HAP-1 (cell line): ENCODE data around the gene SLC25A21.
"Not testable (repeated sequence)": the region's sequence is repeated elsewhere in the genome, so short reads cannot be mapped to it uniquely, and the experiment has no call there.

ENCODE experiments used
- DNase-seq, 2 experiments: peaks; one replicate each; pipeline ENCODE4 v3.0.0-alpha.2; 2016 to 2020; ENCODE audit warnings: low spot score in 2 of 2
- H3K27me3 ChIP-seq: fragments of 250-450 bp; sonication (Bioruptor Pico); 2 replicates; pipeline ENCODE4 v1.5.1; 2020; ENCODE audit warnings: low read depth, mild to moderate bottlenecking, moderate library complexity
- H3K36me3 ChIP-seq: fragments of 250-450 bp; sonication (Bioruptor Pico); replicated peaks from 2 replicates; pipeline ENCODE4 v1.5.1; 2020; ENCODE audit warnings: mild to moderate bottlenecking
- H3K4me1 ChIP-seq: fragments of 250-450 bp; sonication (Bioruptor Pico); 2 replicates; pipeline ENCODE4 v1.5.1; 2020; ENCODE audit warnings: mild to moderate bottlenecking
- H3K4me3 ChIP-seq: fragments of 250-450 bp; sonication (Bioruptor Pico); 2 replicates; pipeline ENCODE4 v1.5.1; 2020; ENCODE audit warnings: mild to moderate bottlenecking, moderate library complexity
- H3K9me3 ChIP-seq: fragments of 250-450 bp; sonication (Bioruptor Pico); 2 replicates; pipeline ENCODE4 v1.5.1; 2020; ENCODE audit warnings: mild to moderate bottlenecking, moderate library complexity
- in situ Hi-C: fragments of 300-500 bp; cut with MboI; formaldehyde crosslinking; loops from 3 replicates; pipeline ENCODE4 v1.14.3; 2020; ENCODE audit warnings: low sequenced_read_pairs, inconsistent platforms, mixed read lengths

SLC25A21 gene

GRCh38 chr14:36702474-36702873 lies 469.9 kb downstream of the SLC25A21 start:
- no peaks in the 10 kb centered on the region for H3K36me3 ChIP-seq
- H3K9me3 ChIP-seq = no peaks in the 10 kb centered on the region
- H3K4me1 ChIP-seq = no peaks in the 10 kb centered on the region
- H3K27me3 ChIP-seq = peaks cover 6% of the 10 kb centered on the region
- DNase-seq = no peak
- in situ Hi-C loops = no loop called here
- no peak overlapping the region for H3K4me3 ChIP-seq

- in situ Hi-C loops = no loop called here
- DNase-seq = no peak
These were observed 471.3 kb downstream of the SLC25A21 start for GRCh38 chr14:36701132-36701531.

GRCh38 chr14:36700651-36701050 lies 471.8 kb downstream of the SLC25A21 start:
- H3K36me3 ChIP-seq = no peaks in the 10 kb centered on the region
- in situ Hi-C loops = no loop called here
- no peak for DNase-seq

More at GRCh38 chr14:36701132-36701531, 471.3 kb downstream of the SLC25A21 start:
- H3K4me3 ChIP-seq = no peak overlapping the region
- no peaks in the 10 kb centered on the region for H3K36me3 ChIP-seq
- H3K9me3 ChIP-seq = no peaks in the 10 kb centered on the region
- H3K27me3 ChIP-seq = peaks cover 12% of the 10 kb centered on the region
- no peaks in the 10 kb centered on the region for H3K4me1 ChIP-seq

GRCh38 chr14:36699420-36699819 lies 473.0 kb downstream of the SLC25A21 start:
- DNase-seq, H3K4me3 ChIP-seq, H3K27me3 ChIP-seq, H3K9me3 ChIP-seq, H3K4me1 ChIP-seq, H3K36me3 ChIP-seq, in situ Hi-C loops: not testable (repeated sequence)

More at GRCh38 chr14:36700651-36701050, 471.8 kb downstream of the SLC25A21 start:
- Histone ChIP-seq H3K9me3 (no peaks in the 10 kb centered on the region), H3K4me3 (no peak overlapping the region), H3K4me1 (no peaks in the 10 kb centered on the region), H3K27me3 (peaks cover 12% of the 10 kb centered on the region)

- in situ Hi-C loops = no loop called here
- H3K4me3 ChIP-seq = no peak overlapping the region
- H3K36me3 ChIP-seq = no peaks in the 10 kb centered on the region
- no peaks in the 10 kb centered on the region for H3K4me1 ChIP-seq
- no peaks in the 10 kb centered on the region for H3K9me3 ChIP-seq
- no peaks in the 10 kb centered on the region for H3K27me3 ChIP-seq
- DNase-seq = no peak
These were observed 481.9 kb downstream of the SLC25A21 start for GRCh38 chr14:36690311-36691040.

- in situ Hi-C loops = no loop called here
- Histone ChIP-seq H3K4me3 (no peak overlapping the region), H3K4me1 (peaks cover 4% of the 10 kb centered on the region; the same call in 1 of the 2 replicates)
These were observed 487.5 kb downstream of the SLC25A21 start for GRCh38 chr14:36684946-36685345.

GRCh38 chr14:36683083-36683724 lies 489.2 kb downstream of the SLC25A21 start:
- H3K9me3 ChIP-seq = no peaks in the 10 kb centered on the region
- H3K27me3 ChIP-seq = no peaks in the 10 kb centered on the region
- no peaks in the 10 kb centered on the region for H3K36me3 ChIP-seq
- H3K4me3 ChIP-seq = no peak overlapping the region
- no peak for DNase-seq
- H3K4me1 ChIP-seq = peaks cover 4% of the 10 kb centered on the region; the same call in 1 of the 2 replicates
- in situ Hi-C loops = no loop called here

More at GRCh38 chr14:36684946-36685345, 487.5 kb downstream of the SLC25A21 start:
- no peak for DNase-seq
- H3K9me3 ChIP-seq = no peaks in the 10 kb centered on the region
- no peaks in the 10 kb centered on the region for H3K27me3 ChIP-seq
- no peaks in the 10 kb centered on the region for H3K36me3 ChIP-seq

GRCh38 chr14:36682338-36682737 lies 490.1 kb downstream of the SLC25A21 start:
- H3K4me1 ChIP-seq = peaks cover 7% of the 10 kb centered on the region
- no peak overlapping the region for H3K4me3 ChIP-seq
- in situ Hi-C loops = no loop called here
- H3K27me3 ChIP-seq = no peaks in the 10 kb centered on the region
- no peaks in the 10 kb centered on the region for H3K36me3 ChIP-seq
- no peaks in the 10 kb centered on the region for H3K9me3 ChIP-seq
- no peak for DNase-seq

GRCh38 chr14:36676236-36676635 lies 496.2 kb downstream of the SLC25A21 start:
- peak; percentile 75 to 83 for DNase-seq
- H3K27me3 ChIP-seq = no peaks in the 10 kb centered on the region
- H3K9me3 ChIP-seq = no peaks in the 10 kb centered on the region
- no peaks in the 10 kb centered on the region for H3K36me3 ChIP-seq
- peaks cover 21% of the 10 kb centered on the region for H3K4me1 ChIP-seq
- in situ Hi-C loops = no loop called here
- no peak overlapping the region for H3K4me3 ChIP-seq

- H3K9me3 ChIP-seq = no peaks in the 10 kb centered on the region
- H3K4me1 ChIP-seq = peaks cover 17% of the 10 kb centered on the region
- in situ Hi-C loops = no loop called here
- H3K4me3 ChIP-seq = no peak overlapping the region
- no peaks in the 10 kb centered on the region for H3K36me3 ChIP-seq
- no peaks in the 10 kb centered on the region for H3K27me3 ChIP-seq
- DNase-seq = peak in 1 of 2 experiments; percentile 32
These were observed 496.8 kb downstream of the SLC25A21 start for GRCh38 chr14:36675581-36675980.

- Histone ChIP-seq H3K4me3 (no peak overlapping the region), H3K36me3 (no peaks in the 10 kb centered on the region), H3K9me3 (no peaks in the 10 kb centered on the region), H3K4me1 (peaks cover 17% of the 10 kb centered on the region), H3K27me3 (no peaks in the 10 kb centered on the region)
- in situ Hi-C loops = no loop called here
- no peak for DNase-seq
These were observed 497.7 kb downstream of the SLC25A21 start for GRCh38 chr14:36674659-36675058.

- H3K4me3 ChIP-seq = no peak overlapping the region
- H3K9me3 ChIP-seq = no peaks in the 10 kb centered on the region
- peaks cover 12% of the 10 kb centered on the region for H3K4me1 ChIP-seq
- DNase-seq = no peak
- in situ Hi-C loops = no loop called here
- no peaks in the 10 kb centered on the region for H3K36me3 ChIP-seq
- no peaks in the 10 kb centered on the region for H3K27me3 ChIP-seq
These were observed 500.3 kb downstream of the SLC25A21 start for GRCh38 chr14:36672095-36672494.

- Histone ChIP-seq H3K9me3 (no peaks in the 10 kb centered on the region), H3K4me3 (no peak overlapping the region), H3K27me3 (no peaks in the 10 kb centered on the region), H3K4me1 (peaks cover 7% of the 10 kb centered on the region; the same call in 1 of the 2 replicates), H3K36me3 (no peaks in the 10 kb centered on the region)
- no peak for DNase-seq
- in situ Hi-C loops = no loop called here
These were observed 501.3 kb downstream of the SLC25A21 start for GRCh38 chr14:36671149-36671548.

- Histone ChIP-seq H3K4me3 (no peak overlapping the region), H3K9me3 (no peaks in the 10 kb centered on the region), H3K36me3 (no peaks in the 10 kb centered on the region; the same call in 1 of the 2 replicates), H3K4me1 (peaks cover 6% of the 10 kb centered on the region), H3K27me3 (no peaks in the 10 kb centered on the region)
- in situ Hi-C loops = no loop called here
- no peak for DNase-seq
These were observed 504.7 kb downstream of the SLC25A21 start for GRCh38 chr14:36667679-36668078.
